IPS-15b (cell line): ENCODE results near the gene CCDC85A.

Experiments
- H3K27me3 ChIP-seq: one replicate; pipeline ENCODE4 v1.6.1; 2013; ENCODE audit warnings: low read length; ENCODE audit not compliant: control insufficient read depth, insufficient read depth
- H3K36me3 ChIP-seq: one replicate; pipeline ENCODE4 v1.6.1; 2013; ENCODE audit warnings: low read length; ENCODE audit not compliant: control insufficient read depth, insufficient read depth
- H3K4me1 ChIP-seq: one replicate; pipeline ENCODE4 v1.6.1; 2013; ENCODE audit warnings: mild to moderate bottlenecking, low read length; ENCODE audit not compliant: control insufficient read depth, insufficient read depth
- H3K4me3 ChIP-seq: one replicate; pipeline ENCODE4 v1.5.1; 2013; ENCODE audit warnings: low read depth, low read length
- H3K9ac ChIP-seq: one replicate; pipeline ENCODE4 v1.6.1; 2013; ENCODE audit warnings: low read depth, mild to moderate bottlenecking, low read length
- H3K9me3 ChIP-seq: one replicate; pipeline ENCODE4 v1.6.1; 2013; ENCODE audit warnings: mild to moderate bottlenecking, low read length; ENCODE audit not compliant: control insufficient read depth, insufficient read depth

The CCDC85A gene

DNA sequence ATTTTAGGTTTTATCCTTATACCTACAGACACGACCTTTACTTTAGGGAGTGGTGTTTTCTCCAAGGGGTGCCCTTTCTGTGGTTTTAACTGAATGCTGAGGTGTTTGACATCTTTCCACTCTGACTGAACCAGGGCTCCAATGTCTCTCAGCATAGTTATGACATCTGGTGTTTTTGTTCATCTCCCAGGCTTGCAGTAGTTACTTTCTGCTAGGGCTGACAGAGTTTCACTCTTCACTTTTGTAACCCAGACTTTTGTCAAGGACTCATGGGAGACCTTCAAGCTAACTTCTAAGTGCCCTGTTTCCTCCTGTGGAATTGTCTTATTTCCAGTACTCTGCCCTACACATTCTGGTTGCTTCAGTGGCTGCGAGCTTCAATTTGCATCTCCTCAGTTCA is 103.1 kb downstream of the CCDC85A start:
- no peaks in the 10 kb centered on the region for H3K9me3 ChIP-seq
- no peaks in the 10 kb centered on the region for H3K36me3 ChIP-seq
- no peaks in the 10 kb centered on the region for H3K27me3 ChIP-seq
- no peaks in the 10 kb centered on the region for H3K4me1 ChIP-seq
- no peak overlapping the region for H3K9ac ChIP-seq
- no peak overlapping the region for H3K4me3 ChIP-seq

DNA sequence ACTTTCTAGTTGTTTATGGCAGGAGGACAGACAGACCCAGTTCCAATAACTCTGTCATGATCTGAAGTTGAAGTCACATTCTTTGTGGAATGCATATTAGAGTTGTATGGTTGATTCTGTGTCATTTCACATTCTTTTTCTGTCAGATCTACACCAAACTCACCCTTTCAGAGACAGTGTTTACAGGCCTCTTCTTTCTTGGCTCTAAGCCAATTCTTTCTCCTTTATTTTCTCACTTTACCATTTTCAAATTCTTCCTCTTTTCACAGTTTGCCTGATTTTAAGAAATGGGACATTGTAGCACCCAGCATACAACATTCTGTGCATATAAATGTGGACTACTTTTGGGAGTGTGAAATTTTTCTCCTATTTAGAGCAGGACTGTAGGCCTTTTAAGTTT is 103.7 kb downstream of the CCDC85A start:
- Histone ChIP-seq H3K4me3 (no peak overlapping the region), H3K27me3 (no peaks in the 10 kb centered on the region), H3K9me3 (no peaks in the 10 kb centered on the region), H3K36me3 (no peaks in the 10 kb centered on the region), H3K4me1 (no peaks in the 10 kb centered on the region), H3K9ac (no peak overlapping the region)

DNA sequence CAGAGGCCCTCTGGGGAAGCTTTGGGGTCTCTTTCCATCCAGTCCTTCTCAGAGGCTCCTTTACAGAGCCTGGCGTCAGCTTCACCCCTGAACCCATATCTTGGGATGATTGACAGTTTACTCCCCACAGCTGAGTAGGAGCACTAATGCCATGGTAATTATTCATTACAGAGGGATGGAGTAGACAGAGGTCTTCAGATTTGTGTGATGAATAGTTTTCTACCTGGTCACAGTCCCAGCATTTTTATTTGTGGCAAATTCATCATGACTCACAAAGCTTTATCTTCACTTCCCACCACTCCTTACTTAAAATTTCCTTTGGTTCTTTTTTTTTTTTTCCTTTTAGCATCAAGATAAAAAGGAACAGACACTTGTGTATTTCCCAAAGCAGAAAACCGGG is 104.2 kb downstream of the CCDC85A start:
- Histone ChIP-seq H3K9ac (no peak overlapping the region), H3K36me3 (no peaks in the 10 kb centered on the region), H3K9me3 (no peaks in the 10 kb centered on the region), H3K27me3 (no peaks in the 10 kb centered on the region), H3K4me1 (no peaks in the 10 kb centered on the region), H3K4me3 (no peak overlapping the region)

GRCh38 chr2:56288838-56289580 is 105.2 kb downstream of the CCDC85A start:
- Histone ChIP-seq H3K27me3 (no peaks in the 10 kb centered on the region), H3K4me1 (no peaks in the 10 kb centered on the region), H3K9me3 (no peaks in the 10 kb centered on the region), H3K4me3 (no peak overlapping the region), H3K9ac (no peak overlapping the region), H3K36me3 (no peaks in the 10 kb centered on the region)

GRCh38 chr2:56291711-56292110 is 107.9 kb downstream of the CCDC85A start:
- H3K9ac ChIP-seq, result no peak overlapping the region
- H3K4me3 ChIP-seq, result no peak overlapping the region
- no peaks in the 10 kb centered on the region for H3K36me3 ChIP-seq
- H3K27me3 ChIP-seq, result no peaks in the 10 kb centered on the region
- H3K9me3 ChIP-seq, result no peaks in the 10 kb centered on the region
- no peaks in the 10 kb centered on the region for H3K4me1 ChIP-seq

DNA sequence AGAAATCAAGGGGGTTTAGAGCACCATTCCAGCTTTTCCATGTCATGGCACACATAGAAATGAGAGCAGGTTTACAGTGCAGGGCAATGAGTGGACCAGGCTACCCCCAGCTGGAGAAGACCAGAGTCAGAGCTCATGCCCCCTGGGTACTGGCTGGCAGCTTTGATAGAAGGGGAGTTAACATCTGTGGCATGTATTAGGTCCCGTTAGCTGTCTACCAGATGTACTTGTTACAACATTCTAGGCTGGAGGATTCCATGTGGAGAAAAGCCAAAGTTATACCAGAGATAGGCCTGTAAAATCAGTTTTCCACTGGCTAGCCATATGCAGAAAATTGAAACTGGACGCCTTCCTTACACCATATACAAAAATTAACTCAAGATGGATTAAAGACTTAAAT is 109.2 kb downstream of the CCDC85A start:
- Histone ChIP-seq H3K4me1 (no peaks in the 10 kb centered on the region), H3K36me3 (no peaks in the 10 kb centered on the region), H3K9ac (no peak overlapping the region), H3K27me3 (no peaks in the 10 kb centered on the region), H3K4me3 (no peak overlapping the region), H3K9me3 (no peaks in the 10 kb centered on the region)

DNA sequence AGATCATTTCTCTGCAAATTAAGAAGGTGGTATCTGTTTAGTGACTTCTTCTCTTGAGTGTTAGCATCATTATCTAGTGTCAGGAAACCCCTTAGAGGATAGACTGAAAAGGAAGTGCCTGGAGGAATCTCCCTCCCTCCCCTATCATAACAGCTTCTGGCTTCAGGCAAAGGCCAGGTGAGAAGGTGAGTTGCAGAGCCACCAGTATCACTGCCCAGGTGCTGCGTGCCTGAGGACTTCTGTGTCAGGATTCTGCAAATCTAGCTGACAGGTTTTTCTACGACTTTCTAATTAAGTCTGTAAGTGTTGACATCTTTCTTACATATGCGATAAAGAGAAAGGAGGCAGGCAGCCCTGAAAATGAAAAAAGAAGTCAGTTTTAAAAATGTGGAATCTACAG is 111.9 kb downstream of the CCDC85A start:
- Histone ChIP-seq H3K9me3 (no peaks in the 10 kb centered on the region), H3K36me3 (no peaks in the 10 kb centered on the region), H3K4me1 (peaks cover 7% of the 10 kb centered on the region), H3K9ac (no peak overlapping the region), H3K27me3 (no peaks in the 10 kb centered on the region), H3K4me3 (no peak overlapping the region)

- H3K4me1 ChIP-seq, result peaks cover 7% of the 10 kb centered on the region
- no peaks in the 10 kb centered on the region for H3K27me3 ChIP-seq
- no peak overlapping the region for H3K9ac ChIP-seq
- no peak overlapping the region for H3K4me3 ChIP-seq
- H3K36me3 ChIP-seq, result no peaks in the 10 kb centered on the region
- no peaks in the 10 kb centered on the region for H3K9me3 ChIP-seq
These were observed 113.9 kb downstream of the CCDC85A start for GRCh38 chr2:56297671-56298070.

DNA sequence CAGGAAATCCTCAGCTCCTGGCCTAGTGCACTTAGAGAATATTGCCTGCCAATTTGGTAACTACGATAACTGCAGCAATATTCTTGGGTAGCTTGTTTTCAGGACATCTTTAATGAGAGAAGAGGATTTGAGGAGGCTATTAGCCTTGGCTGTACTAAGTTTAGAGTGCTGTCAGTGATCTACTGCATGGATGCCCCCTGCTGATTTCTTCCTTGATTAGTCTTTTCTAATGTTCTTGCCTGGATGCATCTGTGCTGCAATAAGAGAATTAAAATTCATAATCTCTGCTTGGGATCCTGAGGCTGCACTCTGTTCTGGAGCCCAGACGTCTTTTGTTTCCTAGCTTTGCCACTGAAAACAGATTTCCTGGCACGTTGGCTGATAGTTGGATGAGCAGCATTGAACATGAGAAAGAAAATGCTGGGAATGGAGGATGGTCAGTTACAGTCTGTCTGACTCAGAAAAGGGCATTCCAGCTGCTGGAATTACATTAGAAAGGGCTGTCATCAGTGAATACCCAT is 115.4 kb downstream of the CCDC85A start:
- no peak overlapping the region for H3K4me3 ChIP-seq
- no peaks in the 10 kb centered on the region for H3K9me3 ChIP-seq
- no peaks in the 10 kb centered on the region for H3K27me3 ChIP-seq
- no peaks in the 10 kb centered on the region for H3K36me3 ChIP-seq
- H3K9ac ChIP-seq, result no peak overlapping the region
- peaks cover 7% of the 10 kb centered on the region for H3K4me1 ChIP-seq

DNA sequence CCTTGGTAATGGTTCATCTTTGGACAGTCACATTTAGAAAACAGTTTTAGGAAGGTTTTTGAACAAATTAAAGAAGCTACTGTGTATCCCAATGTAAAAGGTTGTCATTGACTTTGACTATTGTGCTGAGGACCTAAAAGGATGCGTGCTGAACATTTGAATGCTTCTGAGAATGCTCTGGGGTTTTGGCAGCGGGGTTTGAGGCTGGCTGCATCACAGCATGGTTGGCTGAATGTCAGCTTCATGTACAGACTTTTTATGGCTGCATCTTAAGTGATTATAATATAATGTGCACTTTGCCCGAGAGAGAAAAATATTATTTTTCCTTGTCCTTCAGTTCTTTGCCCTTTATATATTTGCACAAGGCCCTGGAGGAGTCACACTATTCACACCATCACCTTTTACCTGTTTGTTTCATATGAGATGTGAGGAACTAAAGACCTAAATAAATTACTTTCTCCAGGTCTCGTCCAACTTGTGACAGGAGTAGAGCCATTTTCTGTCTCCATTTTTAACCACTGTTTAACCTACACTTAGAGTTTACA is 125.9 kb downstream of the CCDC85A start:
- Histone ChIP-seq H3K9me3 (no peaks in the 10 kb centered on the region), H3K36me3 (no peaks in the 10 kb centered on the region), H3K9ac (no peak overlapping the region), H3K4me3 (no peak overlapping the region), H3K27me3 (no peaks in the 10 kb centered on the region), H3K4me1 (no peaks in the 10 kb centered on the region)

DNA sequence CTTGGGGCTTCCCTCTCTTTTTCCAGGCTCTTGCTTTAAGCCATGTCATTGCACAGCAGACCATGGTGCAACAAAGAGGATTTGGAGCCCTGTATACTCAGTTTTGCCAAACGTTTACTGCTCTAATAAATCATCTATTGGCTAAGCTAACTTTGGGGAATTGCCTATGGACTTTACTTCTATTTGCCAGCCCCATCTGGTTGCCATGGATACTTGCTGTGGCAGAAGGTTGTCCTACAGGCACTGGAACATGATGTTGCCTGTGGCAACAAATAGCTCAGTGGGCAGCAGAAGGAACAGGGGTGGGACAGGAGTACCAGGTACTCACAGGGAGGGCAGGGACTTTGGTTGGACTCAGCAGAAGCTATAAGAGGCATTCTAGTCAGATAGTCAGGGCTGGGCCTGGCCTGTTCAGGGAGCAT is 129.7 kb downstream of the CCDC85A start:
- H3K27me3 ChIP-seq, result no peaks in the 10 kb centered on the region
- H3K4me1 ChIP-seq, result no peaks in the 10 kb centered on the region
- H3K9me3 ChIP-seq, result no peaks in the 10 kb centered on the region
- H3K9ac ChIP-seq, result no peak overlapping the region
- no peaks in the 10 kb centered on the region for H3K36me3 ChIP-seq
- H3K4me3 ChIP-seq, result no peak overlapping the region

DNA sequence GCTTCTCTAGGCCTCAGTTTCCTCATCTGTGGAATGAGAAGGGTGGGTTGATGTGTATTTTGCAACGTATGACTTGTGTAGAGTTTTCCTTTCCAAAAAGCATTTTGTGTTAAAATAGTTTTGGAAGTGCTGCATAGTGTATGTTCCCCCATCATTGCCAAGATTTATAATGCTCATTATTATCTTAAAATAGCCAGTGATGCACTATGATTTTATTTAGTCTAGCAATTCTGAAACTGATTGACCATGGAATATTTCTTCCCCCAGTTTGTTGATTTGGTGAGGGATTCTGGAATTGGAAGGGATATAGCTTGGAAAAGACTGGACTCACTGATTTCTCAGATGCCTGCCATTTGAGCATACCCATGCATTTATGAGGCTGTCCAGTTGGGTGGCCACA is 130.6 kb downstream of the CCDC85A start:
- Histone ChIP-seq H3K4me3 (no peak overlapping the region), H3K9me3 (no peaks in the 10 kb centered on the region), H3K36me3 (no peaks in the 10 kb centered on the region), H3K4me1 (no peaks in the 10 kb centered on the region), H3K27me3 (no peaks in the 10 kb centered on the region), H3K9ac (no peak overlapping the region)
